HG03097 (cell line): ENCODE results near the gene AXIN1.
"Not testable (repeated sequence)": the region's sequence is repeated elsewhere in the genome, so short reads cannot be mapped to it uniquely, and the experiment has no call there.

Source experiments
- ATAC-seq: cut with Tn5 transposase; IDR thresholded peaks from one replicate; pipeline ENCODE4 v1.9.1; 2021; ENCODE audit not compliant: unreplicated experiment, low FRiP score

Gene AXIN1, protein sequence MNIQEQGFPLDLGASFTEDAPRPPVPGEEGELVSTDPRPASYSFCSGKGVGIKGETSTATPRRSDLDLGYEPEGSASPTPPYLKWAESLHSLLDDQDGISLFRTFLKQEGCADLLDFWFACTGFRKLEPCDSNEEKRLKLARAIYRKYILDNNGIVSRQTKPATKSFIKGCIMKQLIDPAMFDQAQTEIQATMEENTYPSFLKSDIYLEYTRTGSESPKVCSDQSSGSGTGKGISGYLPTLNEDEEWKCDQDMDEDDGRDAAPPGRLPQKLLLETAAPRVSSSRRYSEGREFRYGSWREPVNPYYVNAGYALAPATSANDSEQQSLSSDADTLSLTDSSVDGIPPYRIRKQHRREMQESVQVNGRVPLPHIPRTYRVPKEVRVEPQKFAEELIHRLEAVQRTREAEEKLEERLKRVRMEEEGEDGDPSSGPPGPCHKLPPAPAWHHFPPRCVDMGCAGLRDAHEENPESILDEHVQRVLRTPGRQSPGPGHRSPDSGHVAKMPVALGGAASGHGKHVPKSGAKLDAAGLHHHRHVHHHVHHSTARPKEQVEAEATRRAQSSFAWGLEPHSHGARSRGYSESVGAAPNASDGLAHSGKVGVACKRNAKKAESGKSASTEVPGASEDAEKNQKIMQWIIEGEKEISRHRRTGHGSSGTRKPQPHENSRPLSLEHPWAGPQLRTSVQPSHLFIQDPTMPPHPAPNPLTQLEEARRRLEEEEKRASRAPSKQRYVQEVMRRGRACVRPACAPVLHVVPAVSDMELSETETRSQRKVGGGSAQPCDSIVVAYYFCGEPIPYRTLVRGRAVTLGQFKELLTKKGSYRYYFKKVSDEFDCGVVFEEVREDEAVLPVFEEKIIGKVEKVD

DNA sequence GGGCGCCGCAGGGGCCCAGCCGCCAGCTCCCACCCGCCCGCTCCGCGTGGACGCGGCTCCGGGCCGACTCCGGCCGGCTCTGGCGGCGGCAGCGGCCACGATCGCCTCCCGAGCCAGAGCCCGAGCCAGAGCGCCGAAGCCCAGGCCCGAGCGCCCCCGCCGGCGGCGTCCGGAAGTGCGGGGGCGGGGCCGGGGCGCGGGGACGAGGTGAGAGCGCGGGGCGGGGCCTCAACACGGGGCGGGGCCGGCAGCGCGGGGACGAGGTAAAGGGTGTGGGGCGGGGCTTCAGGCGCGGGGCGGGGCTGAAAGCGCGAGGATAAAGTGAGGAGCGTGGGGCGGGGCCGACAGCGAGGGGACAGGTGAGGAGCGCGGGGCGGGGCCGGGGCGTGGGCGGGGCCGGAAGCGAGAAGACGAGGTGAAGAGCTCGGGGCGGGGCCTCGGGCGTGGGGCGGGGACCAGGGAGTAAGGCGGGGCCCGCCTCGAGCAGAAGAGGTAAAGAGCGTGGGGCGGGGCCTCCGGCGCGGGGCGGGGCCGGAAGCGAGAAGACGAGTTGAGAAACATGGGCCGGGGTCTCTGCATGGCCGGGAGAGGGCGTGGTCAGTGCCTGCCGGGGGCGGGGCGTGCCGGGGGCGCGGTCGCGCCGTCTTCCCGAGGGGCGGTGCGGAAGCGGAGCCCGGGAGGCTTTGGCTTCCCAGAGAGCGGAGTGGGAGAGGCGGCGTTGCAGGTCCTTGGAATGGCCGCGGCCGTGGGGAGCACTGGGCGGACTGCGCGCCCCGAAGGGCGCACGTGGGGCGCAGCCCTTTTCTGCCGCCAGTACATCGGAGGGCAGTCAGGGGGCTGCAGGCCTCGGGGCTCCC, at the start of gene AXIN1:
Gene AXIN1, minus strand, starts transcription at position 177 of the 857 bp plus-strand sequence. CDS start 5,698 bp downstream, outside the sequence.
- ATAC-seq, result peak; percentile 50

GRCh38 chr16:401468-402348, 49.2 kb upstream of the AXIN1 start, which contains the start of gene DECR2:
DECR2 (plus strand) TSS chr16:401885; CDS start chr16:401964, 79 bp downstream.
- peak; percentile 48 for ATAC-seq

DNA sequence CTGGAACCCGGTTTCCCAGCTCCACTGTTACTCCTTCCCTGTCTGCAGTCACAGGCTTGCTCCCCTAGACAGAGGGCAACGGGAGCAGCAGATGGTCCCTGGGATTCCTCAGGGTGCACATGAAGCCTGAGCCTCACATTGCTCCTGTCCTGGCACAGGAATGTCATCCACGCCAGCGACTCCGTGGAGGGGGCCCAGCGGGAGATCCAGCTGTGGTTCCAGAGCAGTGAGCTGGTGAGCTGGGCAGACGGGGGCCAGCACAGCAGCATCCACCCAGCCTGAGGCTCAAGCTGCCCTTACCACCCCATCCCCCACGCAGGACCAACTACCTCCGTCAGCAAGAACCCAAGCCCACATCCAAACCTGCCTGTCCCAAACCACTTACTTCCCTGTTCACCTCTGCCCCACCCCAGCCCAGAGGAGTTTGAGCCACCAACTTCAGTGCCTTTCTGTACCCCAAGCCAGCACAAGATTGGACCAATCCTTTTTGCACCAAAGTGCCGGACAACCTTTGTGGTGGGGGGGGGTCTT, 47.6 kb upstream of the AXIN1 start:
- ATAC-seq, result no peak

DNA sequence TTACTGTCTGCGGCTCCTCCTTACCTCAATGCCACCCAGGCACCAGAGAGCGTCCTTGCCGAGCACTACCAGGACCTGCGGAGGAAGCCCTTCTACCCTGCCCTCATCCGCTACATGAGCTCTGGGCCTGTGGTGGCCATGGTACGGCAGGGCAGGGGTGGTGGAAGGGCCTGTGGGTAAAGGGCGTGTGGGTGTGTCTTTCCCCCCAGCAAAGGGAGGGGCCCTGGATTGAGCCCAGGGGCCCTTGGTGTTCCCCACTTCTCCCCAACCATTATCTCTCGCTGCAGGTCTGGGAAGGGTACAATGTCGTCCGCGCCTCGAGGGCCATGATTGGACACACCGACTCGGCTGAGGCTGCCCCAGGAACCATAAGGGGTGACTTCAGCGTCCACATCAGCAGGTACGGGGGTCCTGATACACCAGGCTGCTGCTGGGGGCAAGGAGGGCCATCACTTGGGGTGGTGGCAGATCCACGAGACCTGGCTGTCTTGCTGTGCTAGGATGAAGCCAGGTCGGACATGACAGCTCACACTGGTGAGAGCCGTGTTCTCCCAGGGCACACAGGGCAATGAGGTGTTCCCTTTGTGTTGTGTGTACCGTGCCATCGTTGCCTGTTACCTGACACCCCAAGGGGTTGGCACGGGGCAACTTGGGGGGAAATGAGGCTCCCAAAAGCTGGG, 47.0 kb upstream of the AXIN1 start:
- no peak for ATAC-seq

DNA sequence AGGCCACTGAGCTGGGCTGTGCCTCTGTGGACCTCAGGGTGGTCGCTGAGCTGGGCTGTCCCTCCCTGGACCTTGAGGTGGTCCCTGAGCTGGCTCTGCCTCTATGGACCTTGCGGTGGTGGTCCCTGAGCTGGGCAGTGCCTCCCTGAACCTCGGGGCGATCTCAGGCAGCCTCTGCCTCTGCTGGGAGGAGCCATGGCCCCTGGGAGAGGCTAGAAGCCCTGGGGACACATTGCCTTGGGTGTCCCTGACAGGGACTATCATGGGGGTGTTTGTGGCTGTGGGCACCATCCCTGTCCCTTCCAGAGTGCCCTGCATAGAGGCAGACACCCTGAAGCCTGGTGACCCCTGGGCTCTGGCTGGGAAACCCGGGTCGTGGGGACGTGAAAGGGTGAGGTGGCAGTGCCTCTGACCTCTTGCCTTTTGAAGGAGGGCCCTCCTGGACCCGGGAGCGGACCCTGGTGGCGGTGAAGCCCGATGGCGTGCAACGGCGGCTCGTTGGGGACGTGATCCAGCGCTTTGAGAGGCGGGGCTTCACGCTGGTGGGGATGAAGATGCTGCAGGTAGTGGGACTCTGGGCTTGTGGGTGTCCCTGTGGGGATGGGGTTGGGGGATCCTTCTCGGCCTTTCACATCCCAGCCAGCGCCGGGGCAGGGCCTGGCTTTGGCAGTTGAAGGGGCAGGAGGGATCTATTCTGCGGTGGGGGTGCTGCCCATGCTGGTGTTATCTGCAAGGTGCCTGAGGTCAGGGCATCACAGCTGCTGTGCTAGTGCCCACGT, 46.2 kb upstream of the AXIN1 start:
- ATAC-seq, result no peak

- ATAC-seq, result no peak
Measured at GRCh38 chr16:397736-398332, 45.3 kb upstream of the AXIN1 start.

- no peak for ATAC-seq
Measured at GRCh38 chr16:397135-397661, 44.7 kb upstream of the AXIN1 start, which contains the start of gene NME4. NME4 (plus strand) TSS chr16:397199; CDS start chr16:397223, 24 bp downstream.

- ATAC-seq, result no peak
Measured at GRCh38 chr16:396605-397004, 44.1 kb upstream of the AXIN1 start.

- no peak for ATAC-seq
Measured at GRCh38 chr16:396199-396598, 43.7 kb upstream of the AXIN1 start.

GRCh38 chr16:392450-393030, 40.0 kb upstream of the AXIN1 start:
- ATAC-seq, result no peak

DNA sequence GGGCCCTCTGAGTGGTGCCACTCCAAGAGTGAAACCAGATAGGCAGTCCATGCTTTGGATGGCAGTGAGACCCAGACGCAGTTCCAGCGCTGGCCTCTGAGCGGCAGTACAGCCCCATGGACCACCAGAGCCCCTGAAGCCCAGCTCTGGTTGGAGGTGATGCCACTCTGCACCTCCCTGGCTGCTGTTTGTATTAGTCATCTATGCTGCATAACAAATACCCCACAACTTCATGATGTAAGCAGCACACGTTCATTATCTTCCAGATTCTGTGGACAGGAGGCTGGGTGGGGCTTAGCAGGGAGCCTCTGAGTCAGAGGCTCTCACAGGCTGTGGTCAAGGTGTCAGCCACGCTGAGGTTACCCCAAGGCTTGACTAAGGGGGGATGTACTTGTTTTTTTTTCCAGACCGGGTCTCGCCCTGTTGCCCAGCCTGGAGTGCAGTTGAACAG, 39.4 kb upstream of the AXIN1 start:
- no peak for ATAC-seq

GRCh38 chr16:389352-389751, 36.8 kb upstream of the AXIN1 start:
- ATAC-seq, result no peak

- ATAC-seq, result not testable (repeated sequence)
Measured at GRCh38 chr16:387761-388666, 35.5 kb upstream of the AXIN1 start.

- ATAC-seq, result no peak
Measured at GRCh38 chr16:386641-387156, 34.2 kb upstream of the AXIN1 start.

- peak; percentile 37 for ATAC-seq
Measured at GRCh38 chr16:383326-384051, 31.0 kb upstream of the AXIN1 start.
